Trophoblast cell (in vitro differentiated cells and primary cell): ENCODE measurements around the gene PTGR2.

Source experiments
- DNase-seq, 2 donors: peaks; one replicate each; pipeline ENCODE4 v3.0.0-alpha.2; 2016
- H2AFZ ChIP-seq: 2 replicates; pipeline ENCODE4 v1.6.1; 2013; ENCODE audit warnings: low read length, moderate library complexity, mild to moderate bottlenecking; ENCODE audit not compliant: insufficient read depth, poor library complexity
- H2AK5ac ChIP-seq: 2 replicates; pipeline ENCODE4 v1.6.1; 2013; ENCODE audit warnings: mild to moderate bottlenecking, low read length
- H2BK120ac ChIP-seq: 2 replicates; pipeline ENCODE4 v1.6.1; 2013; ENCODE audit warnings: low read length, mild to moderate bottlenecking, moderate library complexity; ENCODE audit not compliant: insufficient read depth, poor library complexity
- H2BK12ac ChIP-seq: 2 replicates; pipeline ENCODE4 v1.6.1; 2013; ENCODE audit warnings: mild to moderate bottlenecking, low read length, moderate library complexity
- H2BK5ac ChIP-seq: 2 replicates; pipeline ENCODE4 v1.6.1; 2013; ENCODE audit warnings: low read length, low read depth, moderate library complexity, mild to moderate bottlenecking; ENCODE audit not compliant: poor library complexity
- H3K14ac ChIP-seq: 2 replicates; pipeline ENCODE4 v1.6.1; 2013; ENCODE audit warnings: mild to moderate bottlenecking, low read length
- H3K18ac ChIP-seq: 2 replicates; pipeline ENCODE4 v1.6.1; 2013; ENCODE audit warnings: mild to moderate bottlenecking, low read length
- H3K23ac ChIP-seq: 2 replicates; pipeline ENCODE4 v1.6.1; 2013; ENCODE audit warnings: low read length
- H3K27ac ChIP-seq: 2 replicates; pipeline ENCODE4 v1.5.1; 2013; ENCODE audit warnings: low read depth, mild to moderate bottlenecking, inconsistent platforms, low read length, moderate library complexity
- H3K27me3 ChIP-seq: 2 replicates; pipeline ENCODE4 v1.6.1; 2013; ENCODE audit warnings: inconsistent platforms, mild to moderate bottlenecking, low read length, moderate library complexity; ENCODE audit not compliant: insufficient read depth
- H3K36me3 ChIP-seq, 2 experiments: 1 replicate in 1 of 2; 2 replicates in 1 of 2; pipeline ENCODE4 v1.6.1; 2013; ENCODE audit warnings: low read length in 2 of 2, mild to moderate bottlenecking in 2 of 2, moderate library complexity in 1 of 2; ENCODE audit not compliant: insufficient read depth in 2 of 2, control insufficient read depth in 1 of 2
- H3K4ac ChIP-seq: 2 replicates; pipeline ENCODE4 v1.6.1; 2013; ENCODE audit warnings: low read depth, mild to moderate bottlenecking, low read length, moderate library complexity
- H3K4me1 ChIP-seq, 2 experiments: 1 replicate in 1 of 2; 2 replicates in 1 of 2; pipeline ENCODE4 v1.6.1; 2013; ENCODE audit warnings: low read length in 2 of 2, mild to moderate bottlenecking in 2 of 2, moderate library complexity in 1 of 2; ENCODE audit not compliant: insufficient read depth in 2 of 2, control insufficient read depth in 1 of 2
- H3K4me2 ChIP-seq: 2 replicates; pipeline ENCODE4 v1.6.1; 2013; ENCODE audit warnings: inconsistent platforms, mild to moderate bottlenecking, low read length, moderate library complexity
- H3K4me3 ChIP-seq: 2 replicates; pipeline ENCODE4 v1.5.1; 2013; ENCODE audit warnings: mild to moderate bottlenecking, low read depth, low read length, inconsistent platforms
- H3K79me1 ChIP-seq: one replicate; pipeline ENCODE4 v1.6.1; 2013; ENCODE audit warnings: low read length
- H3K79me2 ChIP-seq: 2 replicates; pipeline ENCODE4 v1.6.1; 2013; ENCODE audit warnings: low read length, mild to moderate bottlenecking; ENCODE audit not compliant: control insufficient read depth, insufficient read depth, poor library complexity
- H3K9ac ChIP-seq: 2 replicates; pipeline ENCODE4 v1.6.1; 2013; ENCODE audit warnings: mild to moderate bottlenecking, low read length
- H3K9me3 ChIP-seq: 2 replicates; pipeline ENCODE4 v1.6.1; 2013; ENCODE audit warnings: low read depth, mild to moderate bottlenecking, control low read depth, inconsistent platforms, low read length; ENCODE audit not compliant: insufficient read depth
- H4K12ac ChIP-seq: 2 replicates; pipeline ENCODE4 v1.6.1; 2013; ENCODE audit warnings: low read depth, mild to moderate bottlenecking, low read length, moderate library complexity
- H4K8ac ChIP-seq: 2 replicates; pipeline ENCODE4 v1.6.1; 2013; ENCODE audit warnings: low read depth, mild to moderate bottlenecking, low read length, moderate library complexity
- H4K91ac ChIP-seq: one replicate; pipeline ENCODE4 v1.6.1; 2013; ENCODE audit warnings: low read depth, mild to moderate bottlenecking, low read length, moderate library complexity
- WGBS: extraction: QIAGEN DNeasy Blood & Tissue Kit; methylation state at CpG from one replicate; pipeline ENCODE4 v1.1.7; 2013; ENCODE audit warnings: missing lambda C conversion rate; ENCODE audit not compliant: insufficient read length, insufficient coverage; ENCODE audit errors: extremely low coverage; 5-methylcytosine and 5-hydroxymethylcytosine counted together

The PTGR2 gene

GRCh38 chr14:73820631-73821030 lies 31.0 kb upstream of the PTGR2 start:
- no peak overlapping the region for H3K9ac ChIP-seq
- no peaks in the 10 kb centered on the region for H3K4me1 ChIP-seq
- H4K12ac ChIP-seq = no peak overlapping the region
- no CpG with 5 or more reads among the region's 3 CpGs for WGBS
- no peaks in the 10 kb centered on the region for H3K9me3 ChIP-seq
- H3K4me3 ChIP-seq = no peak overlapping the region
- H2AFZ ChIP-seq = no peak overlapping the region
- H2AK5ac ChIP-seq = no peak overlapping the region
- H3K14ac ChIP-seq = no peak overlapping the region
- no peak overlapping the region for H2BK120ac ChIP-seq
- no peak overlapping the region for H3K4me2 ChIP-seq
- H4K91ac ChIP-seq = no peak overlapping the region
- no peak overlapping the region for H2BK12ac ChIP-seq
- no peak overlapping the region for H3K23ac ChIP-seq
- no peaks in the 10 kb centered on the region for H3K79me1 ChIP-seq
- no peaks in the 10 kb centered on the region for H3K36me3 ChIP-seq
- H3K27me3 ChIP-seq = no peaks in the 10 kb centered on the region
- H3K4ac ChIP-seq = no peak overlapping the region
- H3K18ac ChIP-seq = no peak overlapping the region
- no peak for DNase-seq
- H3K79me2 ChIP-seq = no peaks in the 10 kb centered on the region
- no peak overlapping the region for H4K8ac ChIP-seq
- H2BK5ac ChIP-seq = no peak overlapping the region
- H3K27ac ChIP-seq = no peak overlapping the region

GRCh38 chr14:73823339-73823885 lies 28.2 kb upstream of the PTGR2 start:
- Histone ChIP-seq H4K12ac (no peak overlapping the region), H4K91ac (no peak overlapping the region), H3K9ac (no peak overlapping the region)

GRCh38 chr14:73824127-73824526 lies 27.5 kb upstream of the PTGR2 start:
- Histone ChIP-seq H3K4ac (no peak overlapping the region), H3K4me3 (no peak overlapping the region), H2BK120ac (no peak overlapping the region), H2AK5ac (no peak overlapping the region), H3K23ac (no peak overlapping the region), H2AFZ (no peak overlapping the region), H3K4me2 (no peak overlapping the region), H4K8ac (no peak overlapping the region), H3K4me1 (no peaks in the 10 kb centered on the region), H3K18ac (no peak overlapping the region), H3K79me2 (no peaks in the 10 kb centered on the region), H3K27ac (no peak overlapping the region), H3K79me1 (no peaks in the 10 kb centered on the region), H2BK5ac (no peak overlapping the region), H4K91ac (no peak overlapping the region), H3K14ac (no peak overlapping the region), H2BK12ac (no peak overlapping the region), H3K36me3 (no peaks in the 10 kb centered on the region), H3K27me3 (no peaks in the 10 kb centered on the region), H3K9me3 (no peaks in the 10 kb centered on the region), H3K9ac (no peak overlapping the region), H4K12ac (no peak overlapping the region)
- whole genome bisulfite sequencing = no CpG with 5 or more reads among the region's 4 CpGs
- DNase-seq = no peak

More at GRCh38 chr14:73823339-73823885, 28.2 kb upstream of the PTGR2 start:
- no peak overlapping the region for H2AFZ ChIP-seq
- no peak overlapping the region for H3K4me2 ChIP-seq
- H3K27me3 ChIP-seq = no peaks in the 10 kb centered on the region
- H3K23ac ChIP-seq = no peak overlapping the region
- no peak overlapping the region for H2AK5ac ChIP-seq
- no peak overlapping the region for H3K14ac ChIP-seq
- DNase-seq = no peak
- H3K4me1 ChIP-seq = no peaks in the 10 kb centered on the region
- no peak overlapping the region for H2BK5ac ChIP-seq
- no peaks in the 10 kb centered on the region for H3K9me3 ChIP-seq
- no peaks in the 10 kb centered on the region for H3K36me3 ChIP-seq
- no peak overlapping the region for H3K18ac ChIP-seq
- no peak overlapping the region for H4K8ac ChIP-seq
- H3K27ac ChIP-seq = no peak overlapping the region
- H2BK120ac ChIP-seq = no peak overlapping the region
- H3K4ac ChIP-seq = no peak overlapping the region
- no peaks in the 10 kb centered on the region for H3K79me1 ChIP-seq
- no peaks in the 10 kb centered on the region for H3K79me2 ChIP-seq
- H2BK12ac ChIP-seq = no peak overlapping the region
- no peak overlapping the region for H3K4me3 ChIP-seq

GRCh38 chr14:73824536-73824935 lies 27.1 kb upstream of the PTGR2 start:
- Histone ChIP-seq H3K4me3 (no peak overlapping the region), H3K27ac (no peak overlapping the region), H2AFZ (no peak overlapping the region), H3K79me1 (no peaks in the 10 kb centered on the region), H4K8ac (no peak overlapping the region), H3K18ac (no peak overlapping the region), H4K91ac (no peak overlapping the region), H2BK12ac (no peak overlapping the region), H3K9me3 (no peaks in the 10 kb centered on the region), H3K4ac (no peak overlapping the region), H2AK5ac (no peak overlapping the region), H3K4me1 (no peaks in the 10 kb centered on the region), H4K12ac (no peak overlapping the region), H3K9ac (no peak overlapping the region), H3K36me3 (no peaks in the 10 kb centered on the region), H2BK5ac (no peak overlapping the region), H3K27me3 (no peaks in the 10 kb centered on the region), H3K14ac (no peak overlapping the region), H3K79me2 (no peaks in the 10 kb centered on the region), H3K4me2 (no peak overlapping the region), H2BK120ac (no peak overlapping the region), H3K23ac (no peak overlapping the region)
- DNase-seq = no peak
- WGBS = no CpG with 5 or more reads among the region's 8 CpGs
